Body of pancreas (tissue), 4 donors: ENCODE results near the gene FADS6. TPM values are rescaled to one million over a fixed set of nuclear protein-coding genes. Genes with fewer than 3 reads are reported as not detected.

Source experiments
- ATAC-seq: fragments of 150-250 bp; one replicate; pipeline ENCODE4 v1.9.1; 2016
- DNase-seq, 4 donors: peaks; one replicate each; pipeline ENCODE4 v3.0.0-alpha.2; 2019
- H3K27ac ChIP-seq, 4 donors: fragments of 200-600 bp; sonication (generic); 1 replicate in 3 of 4; 2 replicates in 1 of 4; pipeline versions ENCODE4 v1.5.1 to v1.6.1; 2016 to 2019; ENCODE audit warnings: mild to moderate bottlenecking in 1 of 4, mixed read lengths in 1 of 4, moderate library complexity in 1 of 4
- H3K27me3 ChIP-seq, 2 donors: fragments of 200-600 bp; sonication (generic); one replicate each; pipeline ENCODE4 v1.6.0; 2016; ENCODE audit warnings: mild to moderate bottlenecking in 1 of 2
- H3K36me3 ChIP-seq, 2 donors: fragments of 200-600 bp; sonication (generic); replicated peaks in 1 of 2; 2 replicates each; pipeline ENCODE4 v1.5.1; 2016; ENCODE audit warnings: low read depth in 2 of 2; ENCODE audit not compliant: insufficient read depth in 1 of 2
- H3K4me1 ChIP-seq: fragments of 200-600 bp; sonication (generic); one replicate; pipeline ENCODE4 v1.6.0; 2016
- H3K4me3 ChIP-seq, 2 donors: fragments of 200-600 bp; sonication (generic); 1 replicate in 1 of 2; 2 replicates in 1 of 2; pipeline ENCODE4 v1.5.1; 2016 to 2019
- H3K9me3 ChIP-seq, 3 donors: fragments of 200-600 bp; sonication (generic); 1 replicate in 2 of 3; 2 replicates in 1 of 3; pipeline ENCODE4 v1.5.1; 2016
- CTCF ChIP-seq, 7 experiments: fragments of 450-650 bp in 4 of 7; fragments of 200-600 bp in 3 of 7; sonication (generic) in 3 of 7; IDR thresholded peaks; one replicate each; pipeline ENCODE4 v1.5.1; 2016 to 2019; ENCODE audit warnings: antibody characterized with exemption in 7 of 7
- POLR2A ChIP-seq, 3 donors: fragments of 450-650 bp; IDR thresholded peaks; one replicate each; pipeline ENCODE4 v1.6.1; 2016; ENCODE audit warnings: antibody characterized with exemption in 3 of 3, mild to moderate bottlenecking in 2 of 3
- WGBS, 2 donors: methylation state at CpG; one replicate each; pipeline ENCODE4 v1.1.5; 2017; 5-methylcytosine and 5-hydroxymethylcytosine counted together
- intact Hi-C: fragments of 100-400 bp; cut with DNase I; formaldehyde crosslinking; loops from one replicate; pipeline ENCODE4 v1.15.1; 2023
- total RNA-seq, 2 donors: library from RNA; depleted of rRNA; stranded (reverse); fragments of >200 nt; gene quantifications; one replicate each; pipeline ENCODE4 v1.1.0, GENCODE V29; 2016

Gene FADS6, protein sequence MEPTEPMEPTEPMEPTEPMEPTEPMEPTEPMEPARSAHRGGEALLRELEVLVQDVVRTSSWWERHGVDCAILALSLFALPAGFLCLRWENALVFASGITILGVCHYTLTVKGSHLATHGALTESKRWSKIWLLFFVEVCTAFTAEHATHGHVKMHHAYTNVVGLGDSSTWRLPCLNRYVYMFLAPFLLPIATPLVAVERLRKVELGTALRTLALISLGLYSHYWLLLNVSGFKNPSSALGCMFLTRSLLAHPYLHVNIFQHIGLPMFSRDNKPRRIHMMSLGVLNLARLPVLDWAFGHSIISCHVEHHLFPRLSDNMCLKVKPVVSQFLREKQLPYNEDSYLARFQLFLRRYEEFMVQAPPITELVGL
- total RNA-seq: not detected

DNA sequence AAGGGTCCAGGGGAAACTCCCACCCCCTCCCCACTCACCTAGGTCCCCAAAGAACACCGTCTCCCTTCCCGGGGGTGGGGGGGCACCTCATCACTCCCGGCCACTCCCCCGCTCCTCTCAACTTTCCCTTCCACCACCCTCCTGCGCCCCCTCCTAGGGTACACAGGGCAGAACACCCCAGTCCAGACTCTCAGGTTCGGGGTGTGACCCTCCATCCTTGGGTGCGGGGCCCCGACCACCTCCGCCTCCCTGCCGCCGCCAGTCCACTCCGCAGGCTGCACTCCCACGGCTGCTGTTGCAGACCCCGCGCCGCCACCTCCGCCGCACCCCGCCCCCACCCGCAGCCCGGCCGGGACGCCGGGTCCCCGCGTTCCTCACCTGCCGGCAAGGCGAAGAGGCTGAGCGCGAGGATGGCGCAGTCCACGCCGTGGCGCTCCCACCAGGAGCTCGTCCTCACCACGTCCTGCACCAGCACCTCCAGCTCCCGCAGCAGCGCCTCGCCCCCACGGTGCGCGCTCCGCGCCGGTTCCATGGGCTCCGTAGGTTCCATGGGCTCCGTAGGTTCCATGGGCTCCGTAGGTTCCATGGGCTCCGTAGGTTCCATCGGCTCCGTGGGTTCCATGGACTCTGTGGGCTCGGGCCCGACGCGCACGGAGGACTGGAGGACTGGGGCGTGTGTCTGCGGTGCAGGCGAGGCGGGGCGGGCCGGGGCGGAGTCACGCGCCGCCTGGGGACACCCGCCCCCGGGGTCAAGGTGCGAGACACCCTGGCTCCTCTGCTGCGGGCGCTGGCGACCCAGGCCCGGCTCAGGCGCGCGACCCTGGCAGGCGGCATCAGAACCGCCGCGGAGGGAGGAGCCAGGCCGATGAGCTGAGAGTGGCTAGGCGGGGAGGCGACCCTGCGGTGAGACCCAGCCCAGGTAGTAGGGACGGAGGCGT, at the start of gene FADS6:
Gene FADS6 (minus strand): TSS at position 660 of the 938 bp plus-strand sequence. CDS start 38 bp downstream, at position 622.
- peak in 1 of 4 donors; percentile 19 for DNase-seq
- no peaks in the 10 kb centered on the region for H3K36me3 ChIP-seq

GRCh38 chr17:74941128-74941725, 47.8 kb upstream of the FADS6 start:
- 53 to 71% methylated on average over 5 to 21 of the region's 21 CpGs for WGBS, 2 donors
- ATAC-seq (no peak), DNase-seq (no peak)
- Histone ChIP-seq H3K9me3 (no peaks in the 10 kb centered on the region), H3K36me3 (no peaks in the 10 kb centered on the region), H3K4me1 (peaks cover 3% of the 10 kb centered on the region), H3K27ac (no peak overlapping the region), H3K4me3 (no peak overlapping the region), H3K27me3 (no peaks in the 10 kb centered on the region)
- TF ChIP-seq POLR2A (IDR thresholded peaks at IDR 0.05) (no peak), CTCF (IDR thresholded peaks at IDR 0.05) (no peak)
- intact Hi-C loops: no loop called here

More for the DNA sequence above, at the start of gene FADS6:
- ATAC-seq: peak; percentile 41
- no peaks in the 10 kb centered on the region for H3K27me3 ChIP-seq
- TF ChIP-seq CTCF (IDR thresholded peaks at IDR 0.05) (no peak), POLR2A (IDR thresholded peaks at IDR 0.05) (no peak)
- intact Hi-C loops: no loop called here
- no peak within 1 kb of the TSS for H3K27ac ChIP-seq
- no peak within 1 kb of the TSS for H3K4me3 ChIP-seq
- WGBS, 2 donors: 3 to 17% methylated on average over 12 to 85 of the region's 86 CpGs
- H3K9me3 ChIP-seq: no peaks in the 10 kb centered on the region
- peaks cover 18% of the 10 kb centered on the region for H3K4me1 ChIP-seq

GRCh38 chr17:74939534-74939933, 46.1 kb upstream of the FADS6 start:
- H3K4me3 ChIP-seq: no peak overlapping the region
- H3K9me3 ChIP-seq: no peaks in the 10 kb centered on the region
- DNase-seq: no peak
- H3K27me3 ChIP-seq: peaks cover 0 to 7% of the 10 kb centered on the region in 2 donors
- H3K4me1 ChIP-seq: peaks cover 14% of the 10 kb centered on the region
- H3K36me3 ChIP-seq: no peaks in the 10 kb centered on the region
- no peak for ATAC-seq
- WGBS, 2 donors: 55 to 59% methylated on average over 8 of the region's 8 CpGs
- intact Hi-C loops: no loop called here
- no peak overlapping the region for H3K27ac ChIP-seq
- no peak for TF ChIP-seq POLR2A (IDR thresholded peaks at IDR 0.05)
- TF ChIP-seq CTCF (IDR thresholded peaks at IDR 0.05): no peak

DNA sequence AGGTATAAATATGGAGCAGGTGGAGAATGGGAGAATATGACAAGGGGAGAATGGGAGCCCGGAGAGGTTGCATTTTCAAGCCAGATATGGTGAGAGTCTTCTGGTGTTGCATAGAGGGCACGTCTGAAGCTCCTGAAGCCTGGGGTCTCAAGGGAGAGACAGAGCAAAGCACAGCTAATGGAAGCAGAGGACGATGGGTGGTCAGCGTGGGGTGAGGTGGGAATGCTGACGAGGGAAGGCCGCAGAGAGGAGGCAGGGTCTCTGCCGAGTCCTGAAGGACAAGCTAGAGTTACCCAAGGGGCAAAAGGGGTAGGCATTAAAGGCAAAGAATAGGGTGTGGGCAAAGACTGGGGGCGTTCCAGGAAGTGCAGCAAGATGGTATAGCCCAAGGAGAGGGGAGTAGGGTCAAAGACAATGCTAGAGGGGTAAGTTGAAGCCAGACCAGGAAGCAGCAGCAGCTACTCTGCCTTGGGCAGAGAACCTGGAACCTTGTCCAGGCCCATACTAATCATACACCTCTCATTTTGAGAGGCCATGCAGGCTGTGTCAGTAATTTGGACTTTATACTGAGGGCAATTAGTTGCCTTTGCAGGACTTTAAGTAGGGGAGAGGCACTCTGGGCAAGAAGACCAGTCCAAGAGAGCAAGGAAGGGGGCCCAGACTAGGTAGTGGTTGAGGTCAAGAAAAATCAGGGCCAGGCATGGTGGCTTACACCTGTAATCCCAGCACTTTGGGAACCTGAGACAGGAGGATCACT, 44.9 kb upstream of the FADS6 start:
- no peaks in the 10 kb centered on the region for H3K9me3 ChIP-seq
- peaks cover 14% of the 10 kb centered on the region for H3K4me1 ChIP-seq
- intact Hi-C loops: no loop called here
- 72 to 85% methylated on average over 8 of the region's 8 CpGs for WGBS, 2 donors
- H3K4me3 ChIP-seq: no peak overlapping the region
- no peak for TF ChIP-seq POLR2A (IDR thresholded peaks at IDR 0.05)
- no peak for TF ChIP-seq CTCF (IDR thresholded peaks at IDR 0.05)
- no peak overlapping the region for H3K27ac ChIP-seq
- no peak for ATAC-seq
- H3K36me3 ChIP-seq: no peaks in the 10 kb centered on the region
- no peak for DNase-seq
- peaks cover 0 to 7% of the 10 kb centered on the region in 2 donors for H3K27me3 ChIP-seq
